Prostate gland (tissue), 1 donor: ENCODE measurements around the gene TTC27.

Source experiments
- POLR2A ChIP-seq: fragments of 450-650 bp; IDR thresholded peaks from one replicate; pipeline ENCODE4 v1.6.1; 2016; ENCODE audit warnings: antibody characterized with exemption, mild to moderate bottlenecking
- POLR2AphosphoS5 ChIP-seq: sonication (generic); formaldehyde crosslinking; IDR thresholded peaks from one replicate; pipeline ENCODE4 v1.6.1; 2017; ENCODE audit warnings: antibody characterized with exemption

DNA sequence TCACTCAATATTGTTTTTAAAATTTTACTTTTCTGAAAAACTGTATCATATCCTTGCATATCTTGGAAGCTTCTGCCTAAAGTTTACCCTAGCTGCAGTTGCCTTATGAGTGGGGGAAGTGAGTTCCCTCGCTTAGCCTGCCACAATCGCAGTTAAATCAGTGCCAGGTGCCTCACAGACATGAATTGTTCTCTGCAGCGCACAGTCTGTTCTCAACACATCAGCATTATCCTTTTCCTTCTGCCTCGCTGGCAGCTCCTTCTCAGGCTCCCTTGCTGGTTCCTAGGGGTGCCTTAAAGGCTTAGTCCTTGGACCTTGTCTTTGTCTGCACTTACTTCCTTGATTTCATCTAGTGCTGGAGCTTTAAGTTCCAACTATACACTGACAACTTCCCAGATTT, 132.8 kb downstream of the TTC27 start:
- TF ChIP-seq POLR2A (no peak), POLR2AphosphoS5 (no peak)
